LNCaP clone FGC (cell line): Measurements from ENCODE around the gene RBM42.
"Not testable (repeated sequence)": the region's sequence is repeated elsewhere in the genome, so short reads cannot be mapped to it uniquely, and the experiment has no call there.

ENCODE experiments used
- DNase-seq: peaks from one replicate; pipeline ENCODE4 v3.0.0-alpha.2; 2011; ENCODE audit warnings: low read depth
- H3K4me3 ChIP-seq: 2 replicates; pipeline ENCODE4 v1.5.1; 2011; ENCODE audit warnings: mild to moderate bottlenecking, low read depth, low read length, control low read depth
- CTCF ChIP-seq: IDR thresholded peaks from 2 replicates; pipeline ENCODE4 v1.5.1; 2012; ENCODE audit warnings: mild to moderate bottlenecking; ENCODE audit not compliant: control insufficient read depth, insufficient read depth; ENCODE audit errors: extremely low read depth

Gene RBM42

GRCh38 chr19:35628565-35629331, at the start of gene RBM42:
TSS of gene RBM42 (plus strand) at chr19:35629036. CDS start at chr19:35629154, 118 bp downstream.
- H3K4me3 ChIP-seq, result peak within 1 kb of the TSS; percentile 100
- no peak for TF ChIP-seq CTCF
- DNase-seq, result peak; percentile 96

GRCh38 chr19:35582760-35583159, 46.1 kb upstream of the RBM42 start:
- no peak overlapping the region for H3K4me3 ChIP-seq
- TF ChIP-seq CTCF, result no peak
- no peak for DNase-seq

- no peak within 1 kb of the TSS for H3K4me3 ChIP-seq
- no peak for DNase-seq
- no peak for TF ChIP-seq CTCF
Observed at GRCh38 chr19:35585848-35586247, 43.0 kb upstream of the RBM42 start, which contains the start of gene PMIS2. TSS of gene PMIS2 (plus strand) at chr19:35586173. CDS start at chr19:35586260, 87 bp downstream.

GRCh38 chr19:35587321-35587720, 41.5 kb upstream of the RBM42 start:
- TF ChIP-seq CTCF, result no peak
- H3K4me3 ChIP-seq, result no peak overlapping the region
- no peak for DNase-seq

GRCh38 chr19:35590875-35591274, 38.0 kb upstream of the RBM42 start:
- no peak for TF ChIP-seq CTCF
- H3K4me3 ChIP-seq, result no peak overlapping the region
- DNase-seq, result no peak

GRCh38 chr19:35592226-35592625, 36.6 kb upstream of the RBM42 start:
- DNase-seq, result peak; percentile 8
- H3K4me3 ChIP-seq, result no peak overlapping the region
- peak; percentile 35 for TF ChIP-seq CTCF

GRCh38 chr19:35595026-35595425, 33.8 kb upstream of the RBM42 start:
- DNase-seq, H3K4me3 ChIP-seq: not testable (repeated sequence)
